Fibroblast of the conjunctiva (primary cell): ENCODE measurements around the gene BID.
A peak's percentile ranks its signal among the peaks of the same experiment; 100 is the strongest.
"Not testable (repeated sequence)": the region's sequence is repeated elsewhere in the genome, so short reads cannot be mapped to it uniquely, and the experiment has no call there.

Experiments
- DNase-seq: peaks from one replicate; pipeline ENCODE4 v3.0.0-alpha.2; 2010; ENCODE audit warnings: low read depth

Gene BID

GRCh38 chr22:17769013-17769715, 5.1 kb downstream of the BID start:
- DNase-seq: no peak

- no peak for DNase-seq
These were observed 6.8 kb downstream of the BID start for GRCh38 chr22:17767233-17768065.

- DNase-seq: not testable (repeated sequence)
These were observed 9.4 kb downstream of the BID start for GRCh38 chr22:17764852-17765251.

- no peak for DNase-seq
These were observed 10.2 kb downstream of the BID start for GRCh38 chr22:17764036-17764435.

GRCh38 chr22:17763442-17763841, 10.8 kb downstream of the BID start:
- DNase-seq: not testable (repeated sequence)

GRCh38 chr22:17761138-17761488, 13.2 kb downstream of the BID start:
- no peak for DNase-seq

GRCh38 chr22:17754233-17754925, 19.9 kb downstream of the BID start:
- DNase-seq: no peak

GRCh38 chr22:17753401-17753989, 20.8 kb downstream of the BID start:
- DNase-seq: no peak

- no peak for DNase-seq
These were observed 22.7 kb downstream of the BID start for GRCh38 chr22:17751596-17751995.

- DNase-seq: no peak
These were observed 24.5 kb downstream of the BID start for GRCh38 chr22:17749605-17750395.

- DNase-seq: no peak
These were observed 25.5 kb downstream of the BID start for GRCh38 chr22:17748555-17749353.

- DNase-seq: no peak
These were observed 27.4 kb downstream of the BID start for GRCh38 chr22:17746916-17747315.

GRCh38 chr22:17744430-17744829, 29.8 kb downstream of the BID start:
- DNase-seq: no peak

GRCh38 chr22:17743661-17744411, 30.4 kb downstream of the BID start:
- no peak for DNase-seq

GRCh38 chr22:17742527-17742902, 31.8 kb downstream of the BID start:
- DNase-seq: peak; percentile 51

- DNase-seq: no peak
These were observed 32.3 kb downstream of the BID start for GRCh38 chr22:17741866-17742526.

- DNase-seq: no peak
These were observed 34.9 kb downstream of the BID start for GRCh38 chr22:17739196-17739975.

- DNase-seq: no peak
These were observed 35.7 kb downstream of the BID start for GRCh38 chr22:17738386-17739128.
